ENCODE results near the gene SEL1L3.

GRCh38 chr4:25790024-25790423 is 72.8 kb downstream of the SEL1L3 start:
- TF ChIP-seq POLR2A (IDR thresholded peaks at IDR 0.05), result no peak
- TF ChIP-seq CTCF (IDR thresholded peaks at IDR 0.05 in 4 of 5, conservative IDR thresholded peaks at IDR 0.05 in 1 of 5), result no peak

Measured in gastrocnemius medialis (tissue), 4 donors.